Trophoblast cell (in vitro differentiated cells and primary cell): ENCODE data around the gene EFNA1.

Experiments used
- DNase-seq, 2 donors: peaks; one replicate each; pipeline ENCODE4 v3.0.0-alpha.2; 2016
- H2AFZ ChIP-seq: 2 replicates; pipeline ENCODE4 v1.6.1; 2013; ENCODE audit warnings: low read length, moderate library complexity, mild to moderate bottlenecking; ENCODE audit not compliant: insufficient read depth, poor library complexity
- H2AK5ac ChIP-seq: 2 replicates; pipeline ENCODE4 v1.6.1; 2013; ENCODE audit warnings: mild to moderate bottlenecking, low read length
- H2BK120ac ChIP-seq: 2 replicates; pipeline ENCODE4 v1.6.1; 2013; ENCODE audit warnings: low read length, mild to moderate bottlenecking, moderate library complexity; ENCODE audit not compliant: insufficient read depth, poor library complexity
- H2BK12ac ChIP-seq: 2 replicates; pipeline ENCODE4 v1.6.1; 2013; ENCODE audit warnings: mild to moderate bottlenecking, low read length, moderate library complexity
- H2BK5ac ChIP-seq: 2 replicates; pipeline ENCODE4 v1.6.1; 2013; ENCODE audit warnings: low read length, low read depth, moderate library complexity, mild to moderate bottlenecking; ENCODE audit not compliant: poor library complexity
- H3K14ac ChIP-seq: 2 replicates; pipeline ENCODE4 v1.6.1; 2013; ENCODE audit warnings: mild to moderate bottlenecking, low read length
- H3K18ac ChIP-seq: 2 replicates; pipeline ENCODE4 v1.6.1; 2013; ENCODE audit warnings: mild to moderate bottlenecking, low read length
- H3K23ac ChIP-seq: 2 replicates; pipeline ENCODE4 v1.6.1; 2013; ENCODE audit warnings: low read length
- H3K27ac ChIP-seq: 2 replicates; pipeline ENCODE4 v1.5.1; 2013; ENCODE audit warnings: low read depth, mild to moderate bottlenecking, inconsistent platforms, low read length, moderate library complexity
- H3K27me3 ChIP-seq: 2 replicates; pipeline ENCODE4 v1.6.1; 2013; ENCODE audit warnings: inconsistent platforms, mild to moderate bottlenecking, low read length, moderate library complexity; ENCODE audit not compliant: insufficient read depth
- H3K36me3 ChIP-seq, 2 experiments: 1 replicate in 1 of 2; 2 replicates in 1 of 2; pipeline ENCODE4 v1.6.1; 2013; ENCODE audit warnings: low read length in 2 of 2, mild to moderate bottlenecking in 2 of 2, moderate library complexity in 1 of 2; ENCODE audit not compliant: insufficient read depth in 2 of 2, control insufficient read depth in 1 of 2
- H3K4ac ChIP-seq: 2 replicates; pipeline ENCODE4 v1.6.1; 2013; ENCODE audit warnings: low read depth, mild to moderate bottlenecking, low read length, moderate library complexity
- H3K4me1 ChIP-seq, 2 experiments: 1 replicate in 1 of 2; 2 replicates in 1 of 2; pipeline ENCODE4 v1.6.1; 2013; ENCODE audit warnings: low read length in 2 of 2, mild to moderate bottlenecking in 2 of 2, moderate library complexity in 1 of 2; ENCODE audit not compliant: insufficient read depth in 2 of 2, control insufficient read depth in 1 of 2
- H3K4me2 ChIP-seq: 2 replicates; pipeline ENCODE4 v1.6.1; 2013; ENCODE audit warnings: inconsistent platforms, mild to moderate bottlenecking, low read length, moderate library complexity
- H3K4me3 ChIP-seq: 2 replicates; pipeline ENCODE4 v1.5.1; 2013; ENCODE audit warnings: mild to moderate bottlenecking, low read depth, low read length, inconsistent platforms
- H3K79me1 ChIP-seq: one replicate; pipeline ENCODE4 v1.6.1; 2013; ENCODE audit warnings: low read length
- H3K79me2 ChIP-seq: 2 replicates; pipeline ENCODE4 v1.6.1; 2013; ENCODE audit warnings: low read length, mild to moderate bottlenecking; ENCODE audit not compliant: control insufficient read depth, insufficient read depth, poor library complexity
- H3K9ac ChIP-seq: 2 replicates; pipeline ENCODE4 v1.6.1; 2013; ENCODE audit warnings: mild to moderate bottlenecking, low read length
- H3K9me3 ChIP-seq: 2 replicates; pipeline ENCODE4 v1.6.1; 2013; ENCODE audit warnings: low read depth, mild to moderate bottlenecking, control low read depth, inconsistent platforms, low read length; ENCODE audit not compliant: insufficient read depth
- H4K12ac ChIP-seq: 2 replicates; pipeline ENCODE4 v1.6.1; 2013; ENCODE audit warnings: low read depth, mild to moderate bottlenecking, low read length, moderate library complexity
- H4K8ac ChIP-seq: 2 replicates; pipeline ENCODE4 v1.6.1; 2013; ENCODE audit warnings: low read depth, mild to moderate bottlenecking, low read length, moderate library complexity
- H4K91ac ChIP-seq: one replicate; pipeline ENCODE4 v1.6.1; 2013; ENCODE audit warnings: low read depth, mild to moderate bottlenecking, low read length, moderate library complexity
- WGBS: extraction: QIAGEN DNeasy Blood & Tissue Kit; methylation state at CpG from one replicate; pipeline ENCODE4 v1.1.7; 2013; ENCODE audit warnings: missing lambda C conversion rate; ENCODE audit not compliant: insufficient read length, insufficient coverage; ENCODE audit errors: extremely low coverage; 5-methylcytosine and 5-hydroxymethylcytosine counted together

The EFNA1 gene

GRCh38 chr1:155174324-155175280, 46.9 kb downstream of the EFNA1 start:
- H2BK5ac ChIP-seq: no peak overlapping the region
- peak overlapping the region; percentile 41 for H3K4me2 ChIP-seq
- peaks cover 5% of the 10 kb centered on the region for H3K79me2 ChIP-seq
- peak overlapping the region; percentile 42 for H2AFZ ChIP-seq
- no peak overlapping the region for H2AK5ac ChIP-seq
- H3K79me1 ChIP-seq: peaks cover 5% of the 10 kb centered on the region
- no peak overlapping the region for H3K9ac ChIP-seq
- no peak overlapping the region for H2BK12ac ChIP-seq
- no peak for DNase-seq
- no peaks in the 10 kb centered on the region for H3K9me3 ChIP-seq
- H4K8ac ChIP-seq: peak overlapping the region; percentile 34
- peak overlapping the region; percentile 50 for H3K4me3 ChIP-seq
- H4K91ac ChIP-seq: peak overlapping the region; percentile 27
- no peak overlapping the region for H3K4ac ChIP-seq
- no peak overlapping the region for H3K14ac ChIP-seq
- no peaks in the 10 kb centered on the region for H3K27me3 ChIP-seq
- peak overlapping the region; percentile 71 for H4K12ac ChIP-seq
- H2BK120ac ChIP-seq: no peak overlapping the region
- WGBS: no CpG with 5 or more reads among the region's 35 CpGs
- H3K4me1 ChIP-seq: peaks cover 9 to 16% of the 10 kb centered on the region in 2 experiments
- H3K18ac ChIP-seq: no peak overlapping the region
- peaks cover 6 to 7% of the 10 kb centered on the region in 2 experiments for H3K36me3 ChIP-seq
- H3K23ac ChIP-seq: no peak overlapping the region
- H3K27ac ChIP-seq: no peak overlapping the region

- Histone ChIP-seq H3K9me3 (no peaks in the 10 kb centered on the region), H4K8ac (no peak overlapping the region), H4K12ac (no peak overlapping the region), H3K36me3 (peaks cover 1 to 3% of the 10 kb centered on the region in 2 experiments), H2BK12ac (no peak overlapping the region), H3K9ac (no peak overlapping the region), H4K91ac (no peak overlapping the region), H3K23ac (no peak overlapping the region), H3K4me1 (peaks cover 9 to 16% of the 10 kb centered on the region in 2 experiments), H3K14ac (no peak overlapping the region), H3K79me1 (peaks cover 5% of the 10 kb centered on the region), H3K27ac (no peak overlapping the region), H3K18ac (no peak overlapping the region), H3K79me2 (peaks cover 5% of the 10 kb centered on the region), H3K27me3 (no peaks in the 10 kb centered on the region), H2BK5ac (no peak overlapping the region), H2BK120ac (no peak overlapping the region), H3K4me3 (no peak overlapping the region), H2AK5ac (no peak overlapping the region), H3K4me2 (no peak overlapping the region), H2AFZ (no peak overlapping the region), H3K4ac (no peak overlapping the region)
- no peak for DNase-seq
- no CpG with 5 or more reads among the region's 12 CpGs for WGBS
Observed at GRCh38 chr1:155175281-155175926, 47.7 kb downstream of the EFNA1 start.

GRCh38 chr1:155175927-155176371, 48.3 kb downstream of the EFNA1 start:
- Histone ChIP-seq H3K4ac (no peak overlapping the region), H3K27ac (no peak overlapping the region), H2BK5ac (no peak overlapping the region), H2AK5ac (no peak overlapping the region), H3K4me2 (no peak overlapping the region), H2BK12ac (no peak overlapping the region), H3K27me3 (no peaks in the 10 kb centered on the region), H2AFZ (no peak overlapping the region), H3K9me3 (no peaks in the 10 kb centered on the region), H4K8ac (no peak overlapping the region), H3K14ac (no peak overlapping the region), H4K12ac (no peak overlapping the region), H3K9ac (no peak overlapping the region), H3K18ac (no peak overlapping the region), H3K79me1 (peaks cover 5% of the 10 kb centered on the region), H3K4me1 (peaks cover 9 to 16% of the 10 kb centered on the region in 2 experiments), H3K23ac (no peak overlapping the region), H3K79me2 (peaks cover 5% of the 10 kb centered on the region), H2BK120ac (no peak overlapping the region), H4K91ac (no peak overlapping the region), H3K4me3 (no peak overlapping the region), H3K36me3 (no peaks in the 10 kb centered on the region)
- no peak for DNase-seq
- no CpG with 5 or more reads among the region's 9 CpGs for WGBS

- Histone ChIP-seq H3K79me1 (peaks cover 5% of the 10 kb centered on the region), H3K27ac (no peak overlapping the region), H2AFZ (no peak overlapping the region), H2BK12ac (no peak overlapping the region), H2AK5ac (no peak overlapping the region), H3K4me3 (no peak overlapping the region), H4K91ac (no peak overlapping the region), H3K4me1 (peaks cover 9 to 16% of the 10 kb centered on the region in 2 experiments), H3K4ac (no peak overlapping the region), H3K79me2 (peaks cover 5% of the 10 kb centered on the region), H3K36me3 (no peaks in the 10 kb centered on the region), H2BK120ac (no peak overlapping the region), H4K8ac (no peak overlapping the region), H2BK5ac (no peak overlapping the region), H3K9ac (no peak overlapping the region), H3K27me3 (no peaks in the 10 kb centered on the region), H3K23ac (no peak overlapping the region), H3K4me2 (peak overlapping the region; percentile 1), H3K9me3 (no peaks in the 10 kb centered on the region), H4K12ac (no peak overlapping the region), H3K18ac (no peak overlapping the region), H3K14ac (no peak overlapping the region)
- WGBS: no CpG with 5 or more reads among the region's 8 CpGs
- DNase-seq: peak; percentile 54 to 90
Observed at GRCh38 chr1:155176544-155177071, 48.9 kb downstream of the EFNA1 start.
